G401 (cell line): ENCODE results near the gene MICAL2. TPM values are rescaled to one million over a fixed set of nuclear protein-coding genes. Genes with fewer than 3 reads are reported as not detected.

Source experiments
- DNase-seq: peaks from one replicate; pipeline ENCODE4 v3.0.0-alpha.2; 2015; ENCODE audit warnings: low spot score
- in situ Hi-C: cut with HindIII; loops from 2 replicates; pipeline ENCODE4 v1.10.0; 2016; ENCODE audit warnings: low sequenced_read_pairs, mixed read lengths
- total RNA-seq: library from RNA; depleted of rRNA; stranded (reverse); fragments of >200 nt; shearing (Covaris generic); gene quantifications from 2 replicates; pipeline ENCODE4 v1.2.3, GENCODE V29; 2014

MICAL2 gene
- total RNA-seq, 1 experiment from 2014 or later: 21.1 TPM

GRCh38 chr11:12111549-12112520, 1.4 kb downstream of the MICAL2 start:
- in situ Hi-C loops: no loop called here
- DNase-seq: no peak

- no peak for DNase-seq
- in situ Hi-C loops: no loop called here
These were observed 2.4 kb downstream of the MICAL2 start for GRCh38 chr11:12112750-12113149.

- in situ Hi-C loops: no loop called here
- peak; percentile 70 for DNase-seq
These were observed 2.9 kb downstream of the MICAL2 start for GRCh38 chr11:12113294-12113693.

GRCh38 chr11:12114193-12115033, 4.0 kb downstream of the MICAL2 start:
- DNase-seq: no peak
- in situ Hi-C loops: no loop called here

GRCh38 chr11:12116425-12117032, 6.1 kb downstream of the MICAL2 start:
- no peak for DNase-seq
- in situ Hi-C loops: no loop called here

GRCh38 chr11:12117200-12117599, 6.8 kb downstream of the MICAL2 start:
- in situ Hi-C loops: no loop called here
- no peak for DNase-seq

- in situ Hi-C loops: no loop called here
- no peak for DNase-seq
These were observed 7.2 kb downstream of the MICAL2 start for GRCh38 chr11:12117611-12118010.

GRCh38 chr11:12118949-12119348, 8.6 kb downstream of the MICAL2 start:
- in situ Hi-C loops: no loop called here
- no peak for DNase-seq

- DNase-seq: no peak
These were observed 9.1 kb downstream of the MICAL2 start for GRCh38 chr11:12119502-12119901.

GRCh38 chr11:12120031-12121008, 9.9 kb downstream of the MICAL2 start:
- in situ Hi-C loops: no loop called here

More at GRCh38 chr11:12119502-12119901, 9.1 kb downstream of the MICAL2 start:
- in situ Hi-C loops: no loop called here

GRCh38 chr11:12121011-12121410, 10.6 kb downstream of the MICAL2 start:
- no peak for DNase-seq
- in situ Hi-C loops: no loop called here

More at GRCh38 chr11:12120031-12121008, 9.9 kb downstream of the MICAL2 start:
- no peak for DNase-seq

- peak; percentile 98 for DNase-seq
- in situ Hi-C loops: no loop called here
These were observed 11.1 kb downstream of the MICAL2 start for GRCh38 chr11:12121517-12121916.

GRCh38 chr11:12122083-12122482, 11.7 kb downstream of the MICAL2 start:
- in situ Hi-C loops: no loop called here
- DNase-seq: no peak

- in situ Hi-C loops: no loop called here
- no peak for DNase-seq
These were observed 12.9 kb downstream of the MICAL2 start for GRCh38 chr11:12123273-12123672.

GRCh38 chr11:12123799-12124198, 13.4 kb downstream of the MICAL2 start:
- peak; percentile 70 for DNase-seq
- in situ Hi-C loops: no loop called here

GRCh38 chr11:12124306-12124705, 13.9 kb downstream of the MICAL2 start:
- in situ Hi-C loops: no loop called here
- DNase-seq: no peak

- in situ Hi-C loops: no loop called here
- DNase-seq: no peak
These were observed 15.3 kb downstream of the MICAL2 start for GRCh38 chr11:12125609-12126149.

- no peak for DNase-seq
- in situ Hi-C loops: no loop called here
These were observed 16.1 kb downstream of the MICAL2 start for GRCh38 chr11:12126344-12127019.
